Fibroblast of lung (primary cell): ENCODE results near the gene CENPP. TPM values are rescaled to one million over a fixed set of nuclear protein-coding genes. Genes with fewer than 3 reads are reported as not detected.

Experiments
- DNase-seq, 2 donors: peaks; one replicate each; pipeline versions ENCODE4 v3.0.0 to v3.0.0-alpha.2; 2010; ENCODE audit warnings: low read depth in 2 of 2
- H2AFZ ChIP-seq: 2 replicates; pipeline ENCODE4 v1.5.1; 2012; ENCODE audit warnings: low read length, control low read depth, inconsistent platforms
- H3K27ac ChIP-seq: 2 replicates; pipeline ENCODE4 v1.5.1; 2011; ENCODE audit warnings: low read length, control low read depth; ENCODE audit not compliant: insufficient read depth
- H3K27me3 ChIP-seq: 2 replicates; pipeline ENCODE4 v1.5.1; 2011; ENCODE audit warnings: mild to moderate bottlenecking, low read length; ENCODE audit not compliant: control insufficient read depth, insufficient read depth
- H3K36me3 ChIP-seq: 2 replicates; pipeline ENCODE4 v1.5.1; 2011; ENCODE audit warnings: low read length; ENCODE audit not compliant: control insufficient read depth, insufficient read depth
- H3K4me1 ChIP-seq: 2 replicates; pipeline ENCODE4 v1.5.1; 2011; ENCODE audit warnings: low read length; ENCODE audit not compliant: control insufficient read depth, insufficient read depth; ENCODE audit errors: extremely low read depth
- H3K4me2 ChIP-seq: 2 replicates; pipeline ENCODE4 v1.5.1; 2011; ENCODE audit warnings: low read length, control low read depth; ENCODE audit not compliant: insufficient read depth; ENCODE audit errors: extremely low read depth
- H3K4me3 ChIP-seq, 4 experiments: fragments of 200-600 bp in 1 of 4; sonication (generic) in 1 of 4; replicated peaks in 1 of 4; 2 replicates each; pipeline ENCODE4 v1.5.1; 2011 to 2016; ENCODE audit warnings: low read length in 4 of 4, low read depth in 3 of 4, mild to moderate bottlenecking in 3 of 4, control low read depth in 2 of 4, inconsistent platforms in 1 of 4, mixed read lengths in 1 of 4; ENCODE audit not compliant: insufficient read depth in 1 of 4; ENCODE audit errors: control extremely low read depth in 1 of 4
- H3K79me2 ChIP-seq: 2 replicates; pipeline ENCODE4 v1.5.1; 2012; ENCODE audit warnings: mild to moderate bottlenecking, low read length, inconsistent platforms; ENCODE audit not compliant: control insufficient read depth, insufficient read depth
- H3K9ac ChIP-seq: 2 replicates; pipeline ENCODE4 v1.5.1; 2011; ENCODE audit warnings: mild to moderate bottlenecking, low read length, control low read depth; ENCODE audit not compliant: insufficient read depth
- H3K9me3 ChIP-seq: 2 replicates; pipeline ENCODE4 v1.5.1; 2012; ENCODE audit warnings: low read depth, low read length; ENCODE audit not compliant: control insufficient read depth, insufficient read depth
- H4K20me1 ChIP-seq: 2 replicates; pipeline ENCODE4 v1.5.1; 2011; ENCODE audit warnings: low read length; ENCODE audit not compliant: control insufficient read depth, insufficient read depth; ENCODE audit errors: extremely low read depth
- CTCF ChIP-seq, 2 donors: IDR thresholded peaks in 1 of 2; conservative IDR thresholded peaks in 1 of 2; 1 replicate in 1 of 2; 2 replicates in 1 of 2; pipeline ENCODE4 v1.5.1; 2011 to 2012; ENCODE audit warnings: low read length in 2 of 2, control low read depth in 1 of 2, inconsistent platforms in 1 of 2, low read depth in 1 of 2, mild to moderate bottlenecking in 1 of 2
- EZH2 ChIP-seq: IDR thresholded peaks from 2 replicates; pipeline ENCODE4 v1.5.1; 2012; ENCODE audit warnings: low read length, control low read depth, mild to moderate bottlenecking; ENCODE audit errors: missing control alignments
- polyA plus RNA-seq, 2 donors: library from polyadenylated mRNA; depleted of rRNA in 1 of 2; stranded (reverse) in 1 of 2; unstranded in 1 of 2; fragments of >200 nt; gene quantifications; 2 replicates each; pipeline ENCODE4 v1.2.1, GENCODE V29; 2011 to 2012; ENCODE audit warnings: missing spikeins in 1 of 2
- total RNA-seq: library from RNA; depleted of rRNA; stranded (reverse); fragments of >200 nt; gene quantifications from 2 replicates; pipeline ENCODE4 v1.2.1, GENCODE V29; 2014

CENPP gene
- total and polyA plus RNA-seq, 2 donors (not counting 1 experiment from before 2014, with no cell fraction given), result 1.7 to 2.4 TPM

GRCh38 chr9:92315456-92315855 lies 10.3 kb upstream of the CENPP start:
- Histone ChIP-seq H3K4me3 (no peak overlapping the region), H3K36me3 (peaks cover 12% of the 10 kb centered on the region), H3K9ac (no peak overlapping the region), H3K27ac (no peak overlapping the region), H3K27me3 (no peaks in the 10 kb centered on the region), H3K4me2 (no peak overlapping the region), H2AFZ (no peak overlapping the region), H3K4me1 (no peaks in the 10 kb centered on the region), H3K9me3 (no peaks in the 10 kb centered on the region), H3K79me2 (no peaks in the 10 kb centered on the region), H4K20me1 (no peaks in the 10 kb centered on the region)
- TF ChIP-seq CTCF (conservative IDR thresholded peaks at IDR 0.05 in 1 of 2, IDR thresholded peaks at IDR 0.05 in 1 of 2; ENCODE audit: low read depth in 1 of 2, low read length in 2 of 2), result no peak
- TF ChIP-seq EZH2, result no peak
- no peak for DNase-seq

GRCh38 chr9:92324431-92324830 lies 1.3 kb upstream of the CENPP start:
- H4K20me1 ChIP-seq, result no peaks in the 10 kb centered on the region
- TF ChIP-seq EZH2 (no peak), CTCF (conservative IDR thresholded peaks at IDR 0.05 in 1 of 2, IDR thresholded peaks at IDR 0.05 in 1 of 2; ENCODE audit: low read depth in 1 of 2, low read length in 2 of 2) (no peak)
- peak overlapping the region; percentile 100 for H3K9ac ChIP-seq
- no peak overlapping the region for H2AFZ ChIP-seq
- H3K36me3 ChIP-seq, result peaks cover 12% of the 10 kb centered on the region
- no peak for DNase-seq
- peaks cover 7% of the 10 kb centered on the region for H3K4me1 ChIP-seq
- H3K9me3 ChIP-seq, result no peaks in the 10 kb centered on the region
- peak overlapping the region; percentile 100 for H3K27ac ChIP-seq
- peaks cover 17% of the 10 kb centered on the region for H3K79me2 ChIP-seq
- peak overlapping the region; percentile 98 for H3K4me2 ChIP-seq
- H3K27me3 ChIP-seq, result no peaks in the 10 kb centered on the region
- peak overlapping the region; percentile 91 to 98 (median 96) for H3K4me3 ChIP-seq

GRCh38 chr9:92324889-92325268 lies 874 bp upstream of the CENPP start:
- peaks cover 7% of the 10 kb centered on the region for H3K4me1 ChIP-seq
- TF ChIP-seq CTCF (conservative IDR thresholded peaks at IDR 0.05 in 1 of 2, IDR thresholded peaks at IDR 0.05 in 1 of 2; ENCODE audit: low read depth in 1 of 2, low read length in 2 of 2) (no peak), EZH2 (no peak)
- no peaks in the 10 kb centered on the region for H3K9me3 ChIP-seq
- H2AFZ ChIP-seq, result peak overlapping the region; percentile 100
- H3K36me3 ChIP-seq, result peaks cover 9% of the 10 kb centered on the region
- H3K4me2 ChIP-seq, result peak overlapping the region; percentile 98
- peak overlapping the region; percentile 100 for H3K9ac ChIP-seq
- peak overlapping the region; percentile 100 for H3K27ac ChIP-seq
- H3K27me3 ChIP-seq, result no peaks in the 10 kb centered on the region
- no peaks in the 10 kb centered on the region for H4K20me1 ChIP-seq
- H3K79me2 ChIP-seq, result peaks cover 17% of the 10 kb centered on the region
- peak overlapping the region; percentile 91 to 98 (median 96) for H3K4me3 ChIP-seq
- no peak for DNase-seq
